MCF 10A (cell line): ENCODE measurements around the gene AIG1. TPM values are rescaled to one million over a fixed set of nuclear protein-coding genes. Genes with fewer than 3 reads are reported as not detected.

Source experiments
- BruUV-seq: library from RNA; stranded (reverse); fragments of 400-500 nt; replicated peaks from 2 replicates; lab custom pipeline; 2021; lab: Mats Ljungman, UMichigan
- CTCF ChIA-PET: fragments of 300-600 bp; sonication (Branson Sonifier 250); formaldehyde crosslinking; extraction: SDS; loops from one replicate; lab custom pipeline; 2021; ENCODE audit warnings: antibody characterized with exemption, inconsistent platforms; lab: Yijun Ruan, JAX
- POLR2A ChIA-PET: fragments of 300-600, 350-650 bp; sonication (Branson Sonifier 250); formaldehyde crosslinking; extraction: SDS; loops from one replicate; lab custom pipeline; 2020; ENCODE audit warnings: antibody characterized with exemption, inconsistent platforms; lab: Yijun Ruan, JAX
- DNase-seq: peaks from one replicate; pipeline ENCODE4 v3.0.0-alpha.2; 2018; ENCODE audit not compliant: unreplicated experiment
- H3K27ac Mint-ChIP-seq: one replicate; pipeline ENCODE4 v1.8.0; 2022; ENCODE audit warnings: mild to moderate bottlenecking, low read depth, mixed read lengths; ENCODE audit not compliant: unreplicated experiment
- H3K27me3 Mint-ChIP-seq: one replicate; pipeline ENCODE4 v1.8.0; 2022; ENCODE audit warnings: mixed read lengths; ENCODE audit not compliant: insufficient read depth, unreplicated experiment
- H3K36me3 Mint-ChIP-seq: one replicate; pipeline ENCODE4 v1.8.0; 2022; ENCODE audit warnings: mild to moderate bottlenecking, moderate library complexity, mixed read lengths; ENCODE audit not compliant: insufficient read depth, unreplicated experiment
- H3K4me1 Mint-ChIP-seq: one replicate; pipeline ENCODE4 v1.8.0; 2022; ENCODE audit warnings: mixed read lengths; ENCODE audit not compliant: insufficient read depth, unreplicated experiment
- H3K4me3 Mint-ChIP-seq: one replicate; pipeline ENCODE4 v1.8.0; 2022; ENCODE audit warnings: mild to moderate bottlenecking, moderate library complexity, mixed read lengths; ENCODE audit not compliant: unreplicated experiment
- H3K9me3 Mint-ChIP-seq: one replicate; pipeline ENCODE4 v1.8.0; 2022; ENCODE audit warnings: mixed read lengths; ENCODE audit not compliant: unreplicated experiment
- intact Hi-C: fragments of 100-400 bp; cut with micrococcal nuclease; formaldehyde crosslinking; loops from 2 replicates; pipeline ENCODE4 v1.14.1; 2022
- total RNA-seq: library from RNA; stranded (reverse); gene quantifications from 2 replicates; pipeline ENCODE4 v1.2.3, GENCODE V29; 2022
- TF ChIP-seq, protein P1 (sequence below): fragments of 200-600 bp; IDR thresholded peaks from one replicate; pipeline ENCODE4 v1.8.0; 2022; ENCODE audit warnings: antibody characterized with exemption, mild to moderate bottlenecking; ENCODE audit not compliant: unreplicated experiment

Gene AIG1
- total RNA-seq, 1 experiment from 2014 or later, result 106 TPM

DNA sequence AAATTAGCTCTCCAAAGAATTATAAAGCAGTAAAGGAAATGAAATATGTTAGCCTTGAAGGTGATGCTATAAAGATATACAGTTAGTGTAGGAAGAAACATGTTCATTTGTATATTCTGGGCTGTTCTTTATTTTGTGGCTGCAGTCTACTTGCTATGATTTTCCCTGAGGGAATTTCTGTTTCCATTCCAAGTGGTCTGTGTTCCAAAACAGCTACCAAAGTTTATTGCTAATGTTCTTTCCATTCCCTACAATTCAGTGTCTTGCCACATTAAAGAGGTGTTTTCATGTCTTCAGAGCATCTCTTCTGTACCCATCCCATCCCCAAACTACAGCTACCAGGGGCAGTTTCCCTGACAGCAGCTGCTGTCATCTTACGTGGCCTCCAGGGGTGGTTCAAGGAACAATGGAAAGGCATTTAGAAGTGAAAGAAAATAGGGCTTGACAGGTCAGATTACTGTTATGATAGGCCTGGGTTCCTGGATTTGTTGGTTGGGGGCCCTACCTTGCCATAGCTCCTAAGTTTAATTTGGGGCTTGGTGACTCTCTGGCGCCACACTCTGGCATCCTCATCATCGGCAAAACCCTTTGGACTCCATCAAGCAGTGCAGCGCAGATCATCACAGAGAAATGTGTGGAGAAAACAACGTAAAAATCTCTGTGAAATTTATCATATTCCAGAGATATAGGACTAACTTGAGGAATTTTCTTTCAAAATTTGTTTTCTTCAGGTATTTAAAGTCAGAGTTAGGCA lies 33.8 kb upstream of the AIG1 start:
- ChIA-PET CTCF (interaction anchor here (0.5 to 1.0 kb wide), 2 partner anchors 128 to 217 kb away, joined by 3 to 4 read pairs; no protein-coding TSS in a partner anchor), POLR2A (interaction anchor here (0.6 to 2.1 kb wide), 2 partner anchors 11 to 33 kb away, joined by 3 to 8 read pairs; no protein-coding TSS in a partner anchor)
- peaks cover 3% of the 10 kb centered on the region for H3K9me3 Mint-ChIP-seq
- intact Hi-C loops, result loop anchor here (2.0 kb wide), 1 partner anchor 334 kb away; no protein-coding TSS in a partner anchor
- DNase-seq, result peak; percentile 35
- H3K4me3 Mint-ChIP-seq, result no peak overlapping the region
- H3K27ac Mint-ChIP-seq, result no peak overlapping the region
- no TSS peak for BruUV-seq
- H3K4me1 Mint-ChIP-seq, result no peaks in the 10 kb centered on the region
- TF ChIP-seq, protein P1, sequence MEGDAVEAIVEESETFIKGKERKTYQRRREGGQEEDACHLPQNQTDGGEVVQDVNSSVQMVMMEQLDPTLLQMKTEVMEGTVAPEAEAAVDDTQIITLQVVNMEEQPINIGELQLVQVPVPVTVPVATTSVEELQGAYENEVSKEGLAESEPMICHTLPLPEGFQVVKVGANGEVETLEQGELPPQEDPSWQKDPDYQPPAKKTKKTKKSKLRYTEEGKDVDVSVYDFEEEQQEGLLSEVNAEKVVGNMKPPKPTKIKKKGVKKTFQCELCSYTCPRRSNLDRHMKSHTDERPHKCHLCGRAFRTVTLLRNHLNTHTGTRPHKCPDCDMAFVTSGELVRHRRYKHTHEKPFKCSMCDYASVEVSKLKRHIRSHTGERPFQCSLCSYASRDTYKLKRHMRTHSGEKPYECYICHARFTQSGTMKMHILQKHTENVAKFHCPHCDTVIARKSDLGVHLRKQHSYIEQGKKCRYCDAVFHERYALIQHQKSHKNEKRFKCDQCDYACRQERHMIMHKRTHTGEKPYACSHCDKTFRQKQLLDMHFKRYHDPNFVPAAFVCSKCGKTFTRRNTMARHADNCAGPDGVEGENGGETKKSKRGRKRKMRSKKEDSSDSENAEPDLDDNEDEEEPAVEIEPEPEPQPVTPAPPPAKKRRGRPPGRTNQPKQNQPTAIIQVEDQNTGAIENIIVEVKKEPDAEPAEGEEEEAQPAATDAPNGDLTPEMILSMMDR, result peak; percentile 11
- H3K36me3 Mint-ChIP-seq, result no peaks in the 10 kb centered on the region
- no peaks in the 10 kb centered on the region for H3K27me3 Mint-ChIP-seq

DNA sequence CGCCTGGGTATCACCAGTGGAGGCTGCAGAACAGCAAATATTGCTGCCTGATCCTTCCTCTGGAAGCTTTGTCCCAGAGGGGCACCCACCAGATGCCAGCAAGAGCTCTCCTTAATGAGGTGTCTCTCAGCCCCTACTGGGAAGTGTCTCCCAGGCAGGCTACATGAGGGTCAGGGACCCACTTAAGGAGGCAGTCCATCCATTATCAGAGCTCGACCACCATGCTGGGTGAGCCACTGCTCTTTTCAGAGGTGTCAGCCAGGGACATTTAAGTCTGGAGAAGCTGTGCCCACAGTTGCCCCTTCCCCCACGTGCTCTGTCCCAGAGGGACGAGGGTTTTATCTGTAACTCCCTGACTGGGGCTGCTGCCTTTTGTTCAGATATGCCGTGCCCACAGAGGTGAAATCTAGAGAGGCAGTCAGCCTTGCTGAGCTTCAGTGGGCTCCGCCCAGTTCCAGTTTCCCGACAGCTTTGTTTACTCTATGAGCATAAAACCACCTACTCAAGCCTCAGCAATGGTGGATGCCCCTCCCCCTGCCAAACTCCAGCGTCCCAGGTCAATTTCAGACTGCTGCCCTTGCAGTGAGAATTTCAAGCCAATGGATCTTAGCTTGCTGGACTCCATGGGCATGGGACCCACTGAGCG lies 25.9 kb upstream of the AIG1 start:
- CTCF ChIA-PET, result no interaction called here
- Mint-ChIP-seq H3K27me3 (no peaks in the 10 kb centered on the region), H3K36me3 (no peaks in the 10 kb centered on the region), H3K27ac (no peak overlapping the region), H3K4me3 (no peak overlapping the region), H3K4me1 (no peaks in the 10 kb centered on the region), H3K9me3 (peaks cover 28% of the 10 kb centered on the region)
- DNase-seq, result no peak
- POLR2A ChIA-PET, result no interaction called here
- TF ChIP-seq, protein P1, result no peak
- no TSS peak for BruUV-seq
- intact Hi-C loops, result no loop called here

DNA sequence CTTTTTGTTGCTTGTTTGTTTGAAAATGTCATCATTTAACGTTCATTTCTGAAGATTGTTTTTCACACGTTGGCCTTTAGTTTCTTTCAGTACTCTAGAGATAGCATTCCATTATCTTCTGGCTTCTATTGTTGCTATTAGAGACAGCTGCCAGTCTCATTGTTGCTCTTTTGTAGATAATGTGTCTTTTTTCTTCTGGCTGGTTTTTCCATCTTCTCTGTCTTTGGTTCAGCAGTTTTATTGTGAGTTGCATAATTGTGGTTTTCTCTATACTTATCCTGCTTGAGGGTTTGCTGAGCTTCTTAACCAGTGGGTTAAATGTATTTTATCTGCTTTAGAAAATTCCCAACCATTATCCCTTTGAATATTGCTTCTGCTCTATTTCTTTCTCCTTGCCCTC lies 23.2 kb upstream of the AIG1 start:
- DNase-seq, result no peak
- ChIA-PET CTCF (no interaction called here), POLR2A (interaction anchor here (0.7 kb wide), 1 partner anchor 10 kb away, joined by 3 read pairs; no protein-coding TSS in a partner anchor)
- TF ChIP-seq, protein P1, result no peak
- H3K27ac Mint-ChIP-seq, result no peak overlapping the region
- H3K9me3 Mint-ChIP-seq, result peaks cover 20% of the 10 kb centered on the region
- H3K4me1 Mint-ChIP-seq, result no peaks in the 10 kb centered on the region
- intact Hi-C loops, result no loop called here
- H3K27me3 Mint-ChIP-seq, result no peaks in the 10 kb centered on the region
- BruUV-seq, result no TSS peak
- no peak overlapping the region for H3K4me3 Mint-ChIP-seq
- no peaks in the 10 kb centered on the region for H3K36me3 Mint-ChIP-seq

DNA sequence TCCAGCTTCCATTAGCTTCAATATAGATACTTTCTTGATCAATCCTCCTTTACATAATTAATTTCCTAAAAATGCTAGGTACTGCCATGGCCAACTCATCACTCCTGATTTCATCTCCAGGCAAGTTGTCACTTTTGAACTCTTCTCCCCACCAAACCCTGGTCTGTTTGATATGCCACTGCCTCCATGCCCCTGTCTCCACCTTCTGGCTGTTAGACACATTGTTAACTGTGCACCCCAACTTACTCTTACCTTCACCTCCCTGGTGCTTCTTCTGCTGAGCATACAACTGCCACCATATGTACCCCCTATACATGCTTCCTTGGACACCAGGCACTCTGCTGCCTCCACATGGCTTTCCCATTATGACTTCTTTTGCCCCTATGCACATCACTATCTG lies 21.9 kb upstream of the AIG1 start:
- DNase-seq, result no peak
- POLR2A ChIA-PET, result no interaction called here
- CTCF ChIA-PET, result no interaction called here
- TF ChIP-seq, protein P1, result no peak
- H3K4me1 Mint-ChIP-seq, result no peaks in the 10 kb centered on the region
- H3K36me3 Mint-ChIP-seq, result no peaks in the 10 kb centered on the region
- H3K4me3 Mint-ChIP-seq, result no peak overlapping the region
- BruUV-seq, result no TSS peak
- intact Hi-C loops, result no loop called here
- no peaks in the 10 kb centered on the region for H3K27me3 Mint-ChIP-seq
- no peak overlapping the region for H3K27ac Mint-ChIP-seq
- peaks cover 13% of the 10 kb centered on the region for H3K9me3 Mint-ChIP-seq
